Osteocyte (in vitro differentiated cells): ENCODE measurements around the gene ZW10. TPM values are rescaled to one million over a fixed set of nuclear protein-coding genes. Genes with fewer than 3 reads are reported as not detected.

Source experiments
- DNase-seq: peaks from one replicate; pipeline ENCODE4 v3.0.0; 2021; ENCODE audit warnings: mixed read lengths; ENCODE audit not compliant: unreplicated experiment; ENCODE audit errors: extremely low spot score
- H3K27ac Mint-ChIP-seq: one replicate; pipeline ENCODE4 v1.8.0; 2021; ENCODE audit warnings: mild to moderate bottlenecking, mixed read lengths; ENCODE audit not compliant: unreplicated experiment
- H3K27me3 Mint-ChIP-seq: one replicate; pipeline ENCODE4 v1.8.0; 2021; ENCODE audit warnings: mixed read lengths; ENCODE audit not compliant: unreplicated experiment
- H3K36me3 Mint-ChIP-seq: one replicate; pipeline ENCODE4 v1.8.0; 2021; ENCODE audit warnings: mixed read lengths; ENCODE audit not compliant: unreplicated experiment
- H3K4me1 Mint-ChIP-seq: one replicate; pipeline ENCODE4 v1.8.0; 2021; ENCODE audit warnings: mixed read lengths; ENCODE audit not compliant: unreplicated experiment
- H3K4me3 Mint-ChIP-seq: one replicate; pipeline ENCODE4 v1.8.0; 2021; ENCODE audit warnings: mild to moderate bottlenecking, moderate library complexity, mixed read lengths; ENCODE audit not compliant: unreplicated experiment
- H3K9me3 Mint-ChIP-seq: one replicate; pipeline ENCODE4 v1.8.0; 2021; ENCODE audit warnings: mixed read lengths; ENCODE audit not compliant: unreplicated experiment
- total RNA-seq: library from RNA; stranded (reverse); gene quantifications from 2 replicates; pipeline ENCODE4 v1.2.1, GENCODE V29; 2021
- TF ChIP-seq, protein P1 (sequence below): fragments of 200-600 bp; sonication (generic); IDR thresholded peaks from 2 replicates; pipeline ENCODE4 v1.5.0; 2021; ENCODE audit warnings: antibody characterized with exemption, mild to moderate bottlenecking, moderate library complexity

Gene ZW10
- total RNA-seq, 1 donor from 2014 or later, result 14.7 TPM

DNA sequence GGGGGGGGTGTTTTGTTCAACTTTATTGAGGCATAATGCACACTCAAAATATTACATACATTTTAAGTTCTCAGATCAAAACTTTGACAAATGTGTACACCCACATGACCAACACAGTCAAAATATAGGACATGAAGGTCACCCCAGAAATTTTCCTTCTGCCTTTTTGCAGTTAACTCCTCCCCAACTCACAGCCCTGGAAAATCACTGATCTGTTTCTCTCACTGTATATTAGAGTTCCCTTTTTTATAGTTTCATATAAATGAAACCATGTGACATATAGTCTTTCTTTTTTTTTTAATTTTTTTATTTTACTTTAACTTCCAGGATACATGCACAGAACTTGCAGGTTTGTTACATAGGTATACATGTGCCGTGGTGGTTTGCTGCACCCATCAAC, 72.0 kb downstream of the ZW10 start:
- H3K27me3 Mint-ChIP-seq, result no peaks in the 10 kb centered on the region
- TF ChIP-seq, protein P1, sequence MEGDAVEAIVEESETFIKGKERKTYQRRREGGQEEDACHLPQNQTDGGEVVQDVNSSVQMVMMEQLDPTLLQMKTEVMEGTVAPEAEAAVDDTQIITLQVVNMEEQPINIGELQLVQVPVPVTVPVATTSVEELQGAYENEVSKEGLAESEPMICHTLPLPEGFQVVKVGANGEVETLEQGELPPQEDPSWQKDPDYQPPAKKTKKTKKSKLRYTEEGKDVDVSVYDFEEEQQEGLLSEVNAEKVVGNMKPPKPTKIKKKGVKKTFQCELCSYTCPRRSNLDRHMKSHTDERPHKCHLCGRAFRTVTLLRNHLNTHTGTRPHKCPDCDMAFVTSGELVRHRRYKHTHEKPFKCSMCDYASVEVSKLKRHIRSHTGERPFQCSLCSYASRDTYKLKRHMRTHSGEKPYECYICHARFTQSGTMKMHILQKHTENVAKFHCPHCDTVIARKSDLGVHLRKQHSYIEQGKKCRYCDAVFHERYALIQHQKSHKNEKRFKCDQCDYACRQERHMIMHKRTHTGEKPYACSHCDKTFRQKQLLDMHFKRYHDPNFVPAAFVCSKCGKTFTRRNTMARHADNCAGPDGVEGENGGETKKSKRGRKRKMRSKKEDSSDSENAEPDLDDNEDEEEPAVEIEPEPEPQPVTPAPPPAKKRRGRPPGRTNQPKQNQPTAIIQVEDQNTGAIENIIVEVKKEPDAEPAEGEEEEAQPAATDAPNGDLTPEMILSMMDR, result no peak
- DNase-seq, result no peak
- no peaks in the 10 kb centered on the region for H3K36me3 Mint-ChIP-seq
- H3K27ac Mint-ChIP-seq, result no peak overlapping the region
- no peaks in the 10 kb centered on the region for H3K4me1 Mint-ChIP-seq
- H3K4me3 Mint-ChIP-seq, result no peak overlapping the region
- H3K9me3 Mint-ChIP-seq, result no peaks in the 10 kb centered on the region

DNA sequence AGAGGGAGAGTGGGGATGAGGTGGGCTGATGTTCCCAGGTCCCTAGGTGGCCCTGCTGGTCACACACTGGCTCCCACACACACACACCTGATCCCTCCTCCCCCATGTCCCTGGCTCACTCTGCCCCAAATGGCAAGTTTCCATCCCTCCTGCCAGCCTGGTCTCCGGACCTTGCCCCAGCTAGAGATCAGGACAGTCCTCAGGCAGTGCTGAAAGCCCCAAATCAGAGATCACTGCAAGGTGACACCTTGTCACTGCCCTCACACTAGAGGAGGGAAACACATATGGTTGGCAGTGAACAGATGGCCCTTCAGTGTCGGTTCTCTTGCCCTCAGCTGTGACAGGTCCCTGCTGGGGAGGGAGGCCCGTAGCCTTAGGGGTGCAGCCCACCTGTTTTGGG, 75.0 kb downstream of the ZW10 start:
- Mint-ChIP-seq H3K9me3 (no peaks in the 10 kb centered on the region), H3K4me3 (no peak overlapping the region), H3K27ac (no peak overlapping the region), H3K27me3 (no peaks in the 10 kb centered on the region), H3K36me3 (no peaks in the 10 kb centered on the region), H3K4me1 (no peaks in the 10 kb centered on the region)
- TF ChIP-seq, protein P1, result no peak
- no peak for DNase-seq

DNA sequence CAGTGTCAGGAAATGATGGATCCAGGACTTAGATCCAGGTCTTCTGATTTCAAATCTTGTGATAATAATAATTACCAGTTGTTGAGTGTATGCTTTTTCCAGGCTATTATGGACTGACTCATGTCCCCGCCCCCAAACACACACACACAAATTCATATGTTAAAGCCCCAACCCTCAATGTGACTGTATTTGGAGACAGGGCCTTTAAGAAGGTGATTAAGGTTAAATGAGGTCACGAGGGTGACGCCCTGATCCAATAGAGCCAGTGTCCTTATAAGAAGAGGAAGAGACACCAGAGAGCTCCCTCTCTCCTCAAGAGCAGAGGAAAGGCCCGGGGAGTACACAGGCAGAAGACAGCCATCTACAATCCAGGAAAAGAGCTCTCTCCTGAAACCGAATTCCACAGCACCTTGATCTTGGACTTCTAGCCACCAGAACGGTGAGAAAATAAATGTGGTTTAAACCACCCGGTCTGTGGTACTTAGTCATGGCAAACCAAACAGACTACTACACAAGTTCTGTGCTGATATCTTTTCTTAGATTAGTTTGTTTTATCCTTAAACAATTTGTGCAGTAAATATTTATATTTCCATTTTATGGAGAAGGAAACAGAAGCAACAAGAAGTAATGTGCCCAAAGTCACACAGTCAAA, 75.6 kb downstream of the ZW10 start:
- Mint-ChIP-seq H3K27ac (no peak overlapping the region), H3K4me1 (no peaks in the 10 kb centered on the region), H3K9me3 (no peaks in the 10 kb centered on the region), H3K4me3 (no peak overlapping the region), H3K27me3 (no peaks in the 10 kb centered on the region), H3K36me3 (no peaks in the 10 kb centered on the region)
- no peak for DNase-seq
- TF ChIP-seq, protein P1, result no peak

DNA sequence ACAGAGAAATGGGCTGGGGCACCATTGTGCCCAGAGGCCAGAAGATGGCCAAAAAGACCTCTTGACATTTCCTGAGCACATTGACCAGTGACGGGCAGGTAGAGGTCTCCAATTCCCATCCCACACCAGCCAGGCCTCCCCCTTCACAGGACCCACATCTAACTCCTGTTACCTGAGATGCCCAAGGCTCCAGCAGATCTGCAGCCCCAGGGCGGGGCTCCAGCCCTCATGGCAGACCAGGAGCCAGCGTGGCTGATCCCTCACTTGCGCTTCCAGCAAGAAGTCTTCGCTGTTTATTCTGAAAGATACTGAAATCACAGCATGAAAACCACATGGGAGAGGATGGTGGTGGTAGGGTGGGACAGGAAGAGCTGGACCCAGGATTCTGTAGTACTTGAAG, 76.4 kb downstream of the ZW10 start:
- Mint-ChIP-seq H3K4me1 (no peaks in the 10 kb centered on the region), H3K4me3 (no peak overlapping the region), H3K27ac (no peak overlapping the region), H3K9me3 (no peaks in the 10 kb centered on the region), H3K27me3 (no peaks in the 10 kb centered on the region), H3K36me3 (no peaks in the 10 kb centered on the region)
- TF ChIP-seq, protein P1, result no peak
- DNase-seq, result no peak

- DNase-seq, result no peak
- no peaks in the 10 kb centered on the region for H3K36me3 Mint-ChIP-seq
- no peak overlapping the region for H3K4me3 Mint-ChIP-seq
- H3K27me3 Mint-ChIP-seq, result no peaks in the 10 kb centered on the region
- H3K9me3 Mint-ChIP-seq, result no peaks in the 10 kb centered on the region
- TF ChIP-seq, protein P1, result no peak
- H3K27ac Mint-ChIP-seq, result no peak overlapping the region
- peaks cover 7% of the 10 kb centered on the region for H3K4me1 Mint-ChIP-seq
Observed at GRCh38 chr11:113695207-113695606, 78.3 kb downstream of the ZW10 start.
